ENCODE data around the gene NUDT1. TPM values are rescaled to one million over a fixed set of nuclear protein-coding genes. Genes with fewer than 3 reads are reported as not detected.

The NUDT1 gene
- total and polyA plus RNA-seq, 2 donors (not counting 1 experiment from before 2014, with no cell fraction given) = 19.8 to 28.4 TPM

DNA sequence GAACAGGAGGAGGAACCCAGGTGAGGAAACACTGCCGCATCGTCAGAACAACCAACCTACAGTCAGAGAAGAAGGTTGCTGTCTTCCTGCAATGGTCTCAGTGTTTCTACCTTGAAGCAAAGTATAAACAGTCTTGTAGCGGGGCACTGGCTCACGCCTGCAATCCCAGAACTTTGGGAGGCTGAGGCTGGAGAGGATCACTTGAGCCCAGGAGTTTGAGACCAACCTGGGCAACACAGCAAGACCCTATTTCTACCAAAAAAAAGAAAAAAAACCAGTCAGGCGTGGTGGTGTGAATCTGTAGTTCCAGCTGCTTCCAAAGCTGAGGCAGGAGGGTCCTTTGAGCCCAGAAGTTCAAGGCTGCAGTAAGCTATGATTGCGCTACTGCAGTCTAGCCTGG, 48.9 kb downstream of the NUDT1 start:
- no peak overlapping the region for H3K4me3 ChIP-seq (replicated peaks in 1 of 4; ENCODE audit: control extremely low read depth in 1 of 4, insufficient read depth in 1 of 4, low read depth in 3 of 4, low read length in 4 of 4)
- H3K27me3 ChIP-seq (ENCODE audit: control insufficient read depth, insufficient read depth, low read length) = no peaks in the 10 kb centered on the region
- H3K79me2 ChIP-seq (ENCODE audit: control insufficient read depth, insufficient read depth, low read length) = peaks cover 1% of the 10 kb centered on the region
- no peaks in the 10 kb centered on the region for H3K4me1 ChIP-seq (ENCODE audit: control insufficient read depth, extremely low read depth, insufficient read depth, low read length)
- DNase-seq (ENCODE audit: low read depth in 2 of 2) = no peak
- TF ChIP-seq, protein P1, sequence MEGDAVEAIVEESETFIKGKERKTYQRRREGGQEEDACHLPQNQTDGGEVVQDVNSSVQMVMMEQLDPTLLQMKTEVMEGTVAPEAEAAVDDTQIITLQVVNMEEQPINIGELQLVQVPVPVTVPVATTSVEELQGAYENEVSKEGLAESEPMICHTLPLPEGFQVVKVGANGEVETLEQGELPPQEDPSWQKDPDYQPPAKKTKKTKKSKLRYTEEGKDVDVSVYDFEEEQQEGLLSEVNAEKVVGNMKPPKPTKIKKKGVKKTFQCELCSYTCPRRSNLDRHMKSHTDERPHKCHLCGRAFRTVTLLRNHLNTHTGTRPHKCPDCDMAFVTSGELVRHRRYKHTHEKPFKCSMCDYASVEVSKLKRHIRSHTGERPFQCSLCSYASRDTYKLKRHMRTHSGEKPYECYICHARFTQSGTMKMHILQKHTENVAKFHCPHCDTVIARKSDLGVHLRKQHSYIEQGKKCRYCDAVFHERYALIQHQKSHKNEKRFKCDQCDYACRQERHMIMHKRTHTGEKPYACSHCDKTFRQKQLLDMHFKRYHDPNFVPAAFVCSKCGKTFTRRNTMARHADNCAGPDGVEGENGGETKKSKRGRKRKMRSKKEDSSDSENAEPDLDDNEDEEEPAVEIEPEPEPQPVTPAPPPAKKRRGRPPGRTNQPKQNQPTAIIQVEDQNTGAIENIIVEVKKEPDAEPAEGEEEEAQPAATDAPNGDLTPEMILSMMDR (conservative IDR thresholded peaks at IDR 0.05 in 1 of 2, IDR thresholded peaks at IDR 0.05 in 1 of 2; ENCODE audit: low read depth in 1 of 2, low read length in 2 of 2) = no peak
- no peak for TF ChIP-seq EZH2 (IDR thresholded peaks at IDR 0.05; ENCODE audit: low read length, missing control alignments)
- no peak overlapping the region for H2AFZ ChIP-seq (ENCODE audit: low read length)
- no peaks in the 10 kb centered on the region for H4K20me1 ChIP-seq (ENCODE audit: control insufficient read depth, extremely low read depth, insufficient read depth, low read length)
- H3K9me3 ChIP-seq (ENCODE audit: control insufficient read depth, insufficient read depth, low read depth, low read length) = no peaks in the 10 kb centered on the region
- H3K9ac ChIP-seq (ENCODE audit: insufficient read depth, low read length) = no peak overlapping the region
- H3K27ac ChIP-seq (ENCODE audit: insufficient read depth, low read length) = no peak overlapping the region
- no peaks in the 10 kb centered on the region for H3K36me3 ChIP-seq (ENCODE audit: control insufficient read depth, insufficient read depth, low read length)
- H3K4me2 ChIP-seq (ENCODE audit: extremely low read depth, insufficient read depth, low read length) = no peak overlapping the region

DNA sequence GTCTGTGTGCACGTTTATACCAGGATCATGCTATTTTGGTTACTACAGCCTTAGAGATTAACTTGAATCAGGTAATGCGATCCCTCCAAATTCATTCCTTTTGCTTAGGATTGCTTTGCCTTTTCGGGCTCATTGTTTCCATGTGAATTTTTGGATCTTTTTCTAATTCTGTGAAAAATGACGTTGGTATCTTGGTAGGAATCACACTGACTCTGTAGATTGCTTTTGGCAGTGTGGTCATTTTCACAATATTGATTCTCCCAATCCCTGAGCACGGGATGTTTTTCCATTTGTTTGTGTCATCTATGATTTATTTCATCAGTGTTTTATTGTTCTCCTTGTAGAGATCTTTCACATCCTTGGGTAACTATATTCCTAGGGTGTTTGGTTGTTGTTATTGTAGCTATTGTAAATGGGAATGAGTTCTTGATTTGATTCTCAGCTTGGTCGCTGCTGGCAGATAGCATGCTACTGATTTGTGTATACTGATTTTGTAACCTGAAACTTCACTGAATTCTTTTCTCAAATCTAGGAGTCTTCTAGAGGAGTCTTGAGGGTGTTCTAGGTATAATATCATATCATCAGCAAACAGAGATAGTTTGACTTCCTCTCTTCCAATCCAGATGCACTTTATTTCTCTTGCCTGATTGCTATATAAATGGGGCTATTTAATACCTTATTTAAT, 54.1 kb downstream of the NUDT1 start:
- Histone ChIP-seq H4K20me1 (ENCODE audit: control insufficient read depth, extremely low read depth, insufficient read depth, low read length) (no peaks in the 10 kb centered on the region), H3K4me2 (ENCODE audit: extremely low read depth, insufficient read depth, low read length) (no peak overlapping the region), H3K79me2 (ENCODE audit: control insufficient read depth, insufficient read depth, low read length) (peaks cover 6% of the 10 kb centered on the region), H3K27ac (ENCODE audit: insufficient read depth, low read length) (no peak overlapping the region), H3K4me1 (ENCODE audit: control insufficient read depth, extremely low read depth, insufficient read depth, low read length) (no peaks in the 10 kb centered on the region), H3K9ac (ENCODE audit: insufficient read depth, low read length) (no peak overlapping the region), H2AFZ (ENCODE audit: low read length) (no peak overlapping the region), H3K27me3 (ENCODE audit: control insufficient read depth, insufficient read depth, low read length) (no peaks in the 10 kb centered on the region), H3K4me3 (replicated peaks in 1 of 4; ENCODE audit: control extremely low read depth in 1 of 4, insufficient read depth in 1 of 4, low read depth in 3 of 4, low read length in 4 of 4) (no peak overlapping the region), H3K36me3 (ENCODE audit: control insufficient read depth, insufficient read depth, low read length) (no peaks in the 10 kb centered on the region), H3K9me3 (ENCODE audit: control insufficient read depth, insufficient read depth, low read depth, low read length) (no peaks in the 10 kb centered on the region)
- DNase-seq (ENCODE audit: low read depth in 2 of 2) = no peak
- TF ChIP-seq EZH2 (IDR thresholded peaks at IDR 0.05; ENCODE audit: low read length, missing control alignments) = no peak
- TF ChIP-seq, protein P1 (conservative IDR thresholded peaks at IDR 0.05 in 1 of 2, IDR thresholded peaks at IDR 0.05 in 1 of 2; ENCODE audit: low read depth in 1 of 2, low read length in 2 of 2) = no peak

DNA sequence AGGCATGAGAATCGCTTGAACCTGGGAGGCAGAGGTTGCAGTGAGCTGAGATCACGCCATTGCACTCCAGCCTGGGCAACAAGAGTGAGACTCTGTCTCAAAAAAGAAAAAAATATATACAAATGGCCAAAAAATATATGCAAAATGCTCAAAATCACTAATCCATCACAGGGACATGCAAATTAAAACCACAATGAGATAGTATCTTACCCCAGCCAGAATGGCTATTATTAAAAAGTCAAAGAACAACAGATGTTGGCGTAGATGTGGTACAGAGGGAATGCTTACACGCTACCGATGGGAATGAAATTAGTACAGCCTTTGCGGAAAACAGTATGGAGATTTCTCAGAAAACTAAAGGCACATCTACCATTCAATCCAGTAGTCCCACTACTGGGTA, 54.8 kb downstream of the NUDT1 start:
- no peak for TF ChIP-seq EZH2 (IDR thresholded peaks at IDR 0.05; ENCODE audit: low read length, missing control alignments)
- TF ChIP-seq, protein P1 (conservative IDR thresholded peaks at IDR 0.05 in 1 of 2, IDR thresholded peaks at IDR 0.05 in 1 of 2; ENCODE audit: low read depth in 1 of 2, low read length in 2 of 2) = no peak
- H3K36me3 ChIP-seq (ENCODE audit: control insufficient read depth, insufficient read depth, low read length) = no peaks in the 10 kb centered on the region
- H3K79me2 ChIP-seq (ENCODE audit: control insufficient read depth, insufficient read depth, low read length) = peaks cover 6% of the 10 kb centered on the region
- no peak overlapping the region for H3K9ac ChIP-seq (ENCODE audit: insufficient read depth, low read length)
- no peaks in the 10 kb centered on the region for H4K20me1 ChIP-seq (ENCODE audit: control insufficient read depth, extremely low read depth, insufficient read depth, low read length)
- no peak for DNase-seq (ENCODE audit: low read depth in 2 of 2)
- H3K4me2 ChIP-seq (ENCODE audit: extremely low read depth, insufficient read depth, low read length) = no peak overlapping the region
- no peaks in the 10 kb centered on the region for H3K4me1 ChIP-seq (ENCODE audit: control insufficient read depth, extremely low read depth, insufficient read depth, low read length)
- H3K27me3 ChIP-seq (ENCODE audit: control insufficient read depth, insufficient read depth, low read length) = no peaks in the 10 kb centered on the region
- no peak overlapping the region for H3K27ac ChIP-seq (ENCODE audit: insufficient read depth, low read length)
- H2AFZ ChIP-seq (ENCODE audit: low read length) = no peak overlapping the region
- H3K4me3 ChIP-seq (replicated peaks in 1 of 4; ENCODE audit: control extremely low read depth in 1 of 4, insufficient read depth in 1 of 4, low read depth in 3 of 4, low read length in 4 of 4) = no peak overlapping the region
- no peaks in the 10 kb centered on the region for H3K9me3 ChIP-seq (ENCODE audit: control insufficient read depth, insufficient read depth, low read depth, low read length)
